Activated CD4-positive, alpha-beta T cell treated with anti-CD3 and anti-CD28 coated beads for 36 hours (primary cell): Measurements from ENCODE around the gene SUFU. TPM values are rescaled to one million over a fixed set of nuclear protein-coding genes. Genes with fewer than 3 reads are reported as not detected.

Source experiments
- ATAC-seq: fragments of 200-7000 bp; cut with Tn5 transposase; one replicate; pipeline ENCODE4 v1.10.0; 2021; ENCODE audit warnings: mild to moderate bottlenecking, moderate library complexity
- CTCF ChIA-PET: fragments of 350-600 bp; sonication (Branson Sonifier 250); formaldehyde crosslinking; loops from one replicate; lab custom pipeline; 2021; ENCODE audit warnings: antibody characterized with exemption; lab: Charles Lee
- POLR2A ChIA-PET: fragments of 350-600 bp; sonication (Branson Sonifier 250); formaldehyde crosslinking; loops from one replicate; lab custom pipeline; 2021; ENCODE audit warnings: antibody characterized with exemption, inconsistent platforms; lab: Charles Lee
- DNase-seq: peaks from one replicate; pipeline ENCODE4 v3.0.0-alpha.2; 2020
- H3K27ac Mint-ChIP-seq: one replicate; pipeline ENCODE4 v1.8.0; 2021; ENCODE audit warnings: mixed read lengths
- H3K27me3 Mint-ChIP-seq: one replicate; pipeline ENCODE4 v1.8.0; 2021; ENCODE audit warnings: mixed read lengths
- H3K36me3 Mint-ChIP-seq: one replicate; pipeline ENCODE4 v1.8.0; 2021; ENCODE audit warnings: low read depth, mixed read lengths
- H3K4me1 Mint-ChIP-seq: one replicate; pipeline ENCODE4 v1.8.0; 2021; ENCODE audit warnings: mixed read lengths
- H3K4me3 Mint-ChIP-seq: one replicate; pipeline ENCODE4 v1.8.0; 2021; ENCODE audit warnings: mild to moderate bottlenecking, moderate library complexity, mixed read lengths
- H3K9me3 Mint-ChIP-seq: one replicate; pipeline ENCODE4 v1.8.0; 2021; ENCODE audit warnings: low read depth, mixed read lengths
- intact Hi-C, 2 experiments: fragments of 100-400 bp; cut with DNase I in 1 of 2; cut with micrococcal nuclease in 1 of 2; formaldehyde crosslinking; loops; one replicate each; pipeline versions ENCODE4 v1.14.2 to v1.15.1; 2022 to 2024; cut with DNase I, micrococcal nuclease
- total RNA-seq, 2 experiments: library from RNA; stranded (reverse); gene quantifications; one replicate each; pipeline ENCODE4 v1.2.3, GENCODE V29; 2021

Gene SUFU
- total RNA-seq, 2 experiments from 2014 or later, result 8.4 to 9.5 TPM

DNA sequence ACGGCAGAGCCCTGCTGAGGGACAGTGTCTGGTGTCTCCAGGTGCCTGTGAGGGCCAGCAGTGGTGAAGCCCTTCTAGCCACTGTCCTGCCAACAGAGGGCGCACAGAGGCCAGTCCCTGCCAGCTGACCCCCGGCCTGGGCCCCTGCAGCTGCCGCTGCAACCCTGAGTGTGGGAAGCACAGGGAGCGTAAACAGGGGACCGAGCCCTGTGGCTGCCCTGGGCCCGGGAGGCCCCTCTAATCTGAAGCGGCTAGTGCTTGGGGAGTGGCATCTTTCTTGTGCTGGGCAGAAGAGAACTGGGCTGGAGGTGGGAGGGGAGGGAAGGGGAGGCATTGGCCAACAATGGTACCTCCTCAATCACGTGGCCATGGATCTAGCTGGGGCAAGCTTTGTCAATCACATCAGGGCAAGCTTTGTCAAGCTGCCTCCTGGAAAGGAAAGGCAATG lies 175.1 kb downstream of the SUFU start:
- ChIA-PET POLR2A (no interaction called here), CTCF (interaction anchor here (0.5 to 1.4 kb wide), 5 partner anchors 9 to 327 kb away, joined by 3 to 4 read pairs (median 3); partner anchors contain the start of genes ARL3 and SFXN2)
- Mint-ChIP-seq H3K9me3 (no peaks in the 10 kb centered on the region), H3K27ac (no peak overlapping the region), H3K36me3 (peaks cover 9% of the 10 kb centered on the region), H3K4me3 (no peak overlapping the region), H3K4me1 (peaks cover 45% of the 10 kb centered on the region), H3K27me3 (no peaks in the 10 kb centered on the region)
- intact Hi-C loops, result loop anchor here (2.0 to 5.0 kb wide), 2 partner anchors 20 to 33 kb away; partner anchors contain the start of genes ARL3 (in 1 of the 2) and SFXN2 (in 1 of the 2)
- ATAC-seq (no peak), DNase-seq (peak; percentile 53)

DNA sequence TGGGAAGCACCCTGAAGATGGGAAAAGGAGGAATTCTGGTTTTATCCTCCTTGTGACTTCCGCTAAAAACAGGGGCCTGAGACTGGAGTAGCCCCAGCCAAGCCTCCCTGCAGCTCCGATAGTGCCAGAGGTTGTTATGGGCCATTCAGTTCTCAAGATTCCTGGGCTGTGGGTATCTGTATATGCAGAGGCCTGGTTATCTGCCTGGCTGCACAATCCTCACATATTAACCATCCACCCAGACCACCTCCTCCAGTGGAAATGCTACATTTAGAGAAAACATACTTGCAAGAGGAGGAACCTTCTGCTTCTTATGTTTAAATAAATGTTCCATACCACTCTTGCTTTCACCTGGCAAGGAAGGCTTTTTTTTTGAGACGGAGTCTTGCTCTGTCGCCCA lies 175.8 kb downstream of the SUFU start:
- POLR2A ChIA-PET, result no interaction called here
- intact Hi-C loops, result loop anchor here (2.0 to 5.0 kb wide), 2 partner anchors 19 to 33 kb away; partner anchors contain the start of genes ARL3 (in 1 of the 2) and SFXN2 (in 1 of the 2)
- DNase-seq (no peak), ATAC-seq (no peak)
- no peaks in the 10 kb centered on the region for H3K9me3 Mint-ChIP-seq
- no peak overlapping the region for H3K4me3 Mint-ChIP-seq
- CTCF ChIA-PET, result interaction anchor here (0.9 to 1.4 kb wide), 3 partner anchors 10 to 34 kb away, joined by 3 read pairs; no protein-coding TSS in a partner anchor
- no peak overlapping the region for H3K27ac Mint-ChIP-seq
- H3K27me3 Mint-ChIP-seq, result no peaks in the 10 kb centered on the region
- H3K4me1 Mint-ChIP-seq, result peaks cover 37% of the 10 kb centered on the region
- H3K36me3 Mint-ChIP-seq, result peaks cover 9% of the 10 kb centered on the region

DNA sequence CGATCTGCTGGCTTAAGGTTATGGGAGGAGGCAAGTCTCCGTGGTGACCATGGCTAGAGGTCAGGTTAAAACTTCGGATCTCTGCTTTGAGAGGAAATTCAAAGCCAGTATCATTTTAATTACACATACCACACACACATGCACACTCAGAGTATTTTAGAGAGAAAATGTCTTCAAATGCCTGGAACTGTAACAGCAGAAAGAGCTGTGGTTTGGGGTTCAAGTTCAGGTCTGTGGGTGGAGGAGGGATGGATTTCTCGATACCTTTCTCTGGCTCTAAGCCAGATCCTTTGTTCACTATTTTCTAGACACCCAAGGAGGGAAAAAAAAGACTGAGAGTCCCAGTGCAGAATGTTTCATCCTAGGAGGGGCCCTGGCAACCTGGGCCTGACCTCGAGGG lies 177.9 kb downstream of the SUFU start:
- DNase-seq, result no peak
- Mint-ChIP-seq H3K27ac (peak overlapping the region; percentile 31), H3K36me3 (peaks cover 11% of the 10 kb centered on the region), H3K9me3 (no peaks in the 10 kb centered on the region), H3K27me3 (no peaks in the 10 kb centered on the region), H3K4me3 (no peak overlapping the region), H3K4me1 (peaks cover 17% of the 10 kb centered on the region)
- intact Hi-C loops, result no loop called here
- ChIA-PET POLR2A (no interaction called here), CTCF (no interaction called here)
- ATAC-seq, result peak; percentile 31

DNA sequence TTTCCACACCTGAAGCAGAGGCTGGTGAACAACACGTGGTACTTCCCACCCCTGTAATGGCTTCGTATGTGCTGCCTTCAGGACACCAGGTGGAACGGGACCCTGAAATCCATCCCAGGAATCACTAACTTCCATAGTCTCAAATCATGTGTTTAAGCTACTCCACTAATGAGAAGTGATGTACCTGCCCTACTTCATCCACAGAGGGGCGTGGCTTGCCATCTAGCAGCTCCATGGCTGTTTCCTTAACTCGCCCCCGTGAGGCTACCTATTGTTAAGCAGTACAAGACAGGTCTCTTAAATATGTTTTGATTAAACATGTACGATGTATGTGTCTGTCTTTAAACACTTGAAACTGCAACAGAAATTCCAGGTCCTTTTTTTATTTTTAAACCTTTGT lies 178.6 kb downstream of the SUFU start:
- CTCF ChIA-PET, result no interaction called here
- Mint-ChIP-seq H3K27ac (no peak overlapping the region), H3K36me3 (peaks cover 11% of the 10 kb centered on the region), H3K4me3 (no peak overlapping the region), H3K4me1 (peaks cover 16% of the 10 kb centered on the region), H3K27me3 (no peaks in the 10 kb centered on the region), H3K9me3 (no peaks in the 10 kb centered on the region)
- intact Hi-C loops, result no loop called here
- DNase-seq, result no peak
- peak; percentile 42 for ATAC-seq
- POLR2A ChIA-PET, result no interaction called here

DNA sequence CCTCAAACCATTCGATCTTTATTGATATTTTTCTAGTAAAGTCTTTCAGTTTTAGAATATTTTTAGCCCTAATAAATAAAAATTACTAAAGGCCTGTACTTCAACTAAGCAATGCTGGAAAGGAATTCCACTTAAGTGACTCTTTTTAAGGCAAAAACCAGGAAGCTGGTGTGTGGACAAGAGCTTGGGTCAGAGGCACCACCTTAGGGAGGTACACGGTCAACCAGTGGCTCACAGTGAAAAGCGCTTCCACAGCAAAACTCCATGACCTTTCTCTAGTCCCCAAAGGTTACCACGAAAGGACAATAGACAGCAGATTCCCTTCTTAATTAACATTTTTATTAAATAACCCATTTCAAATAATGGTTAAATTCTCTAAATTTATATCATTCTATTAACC lies 179.2 kb downstream of the SUFU start:
- intact Hi-C loops, result no loop called here
- no peak for ATAC-seq
- no peak overlapping the region for H3K4me3 Mint-ChIP-seq
- peaks cover 11% of the 10 kb centered on the region for H3K36me3 Mint-ChIP-seq
- CTCF ChIA-PET, result no interaction called here
- H3K4me1 Mint-ChIP-seq, result peaks cover 13% of the 10 kb centered on the region
- no peak for DNase-seq
- no peaks in the 10 kb centered on the region for H3K9me3 Mint-ChIP-seq
- POLR2A ChIA-PET, result interaction anchor here (0.6 kb wide), 1 partner anchor 801 kb away, joined by 3 read pairs; no protein-coding TSS in a partner anchor
- no peak overlapping the region for H3K27ac Mint-ChIP-seq
- H3K27me3 Mint-ChIP-seq, result no peaks in the 10 kb centered on the region

Other genes starting within 250 kb of the SUFU start
- 100 to 1,000 TPM; 228 to 238 TPM for gene NFKB2, start 108.3 kb upstream of the SUFU start, total RNA-seq
- gene PSD, start 85.2 kb upstream of the SUFU start, total RNA-seq, result 10 to 100 TPM in 1 of 2 experiments, 1 to 10 TPM in 1; 9.1 to 11.2 TPM
- 10 to 100 TPM in 1 of 2 experiments, 1 to 10 TPM in 1; 5.4 to 11.9 TPM for gene FBXL15, start 83.1 kb upstream of the SUFU start, total RNA-seq
- 10 to 100 TPM; 60.8 to 72.7 TPM for gene CUEDC2, start 71.4 kb upstream of the SUFU start, total RNA-seq
- gene C10orf95, start 52.4 kb upstream of the SUFU start, total RNA-seq, result under 1 TPM; 0.27 to 0.32 TPM
- gene ACTR1A, start 1.3 kb upstream of the SUFU start, total RNA-seq, result 10 to 100 TPM; 51.1 to 53.3 TPM
- gene TRIM8, start 140.5 kb downstream of the SUFU start, total RNA-seq, result 10 to 100 TPM; 37.8 to 39.1 TPM
- 1 to 10 TPM; 6.4 to 6.9 TPM for gene ARL3, start 210.4 kb downstream of the SUFU start, total RNA-seq
- gene SFXN2, start 210.7 kb downstream of the SUFU start, total RNA-seq, result 10 to 100 TPM; 18.2 to 20.7 TPM
- 10 to 100 TPM; 14.9 to 16.4 TPM for gene WBP1L, start 240.0 kb downstream of the SUFU start, total RNA-seq